HG03139 (cell line): ENCODE measurements around the gene FGFR2.
A peak's percentile ranks its signal among the peaks of the same experiment; 100 is the strongest.

Source experiments
- ATAC-seq: cut with Tn5 transposase; IDR thresholded peaks from one replicate; pipeline ENCODE4 v1.9.1; 2021; ENCODE audit not compliant: unreplicated experiment

Gene FGFR2

DNA sequence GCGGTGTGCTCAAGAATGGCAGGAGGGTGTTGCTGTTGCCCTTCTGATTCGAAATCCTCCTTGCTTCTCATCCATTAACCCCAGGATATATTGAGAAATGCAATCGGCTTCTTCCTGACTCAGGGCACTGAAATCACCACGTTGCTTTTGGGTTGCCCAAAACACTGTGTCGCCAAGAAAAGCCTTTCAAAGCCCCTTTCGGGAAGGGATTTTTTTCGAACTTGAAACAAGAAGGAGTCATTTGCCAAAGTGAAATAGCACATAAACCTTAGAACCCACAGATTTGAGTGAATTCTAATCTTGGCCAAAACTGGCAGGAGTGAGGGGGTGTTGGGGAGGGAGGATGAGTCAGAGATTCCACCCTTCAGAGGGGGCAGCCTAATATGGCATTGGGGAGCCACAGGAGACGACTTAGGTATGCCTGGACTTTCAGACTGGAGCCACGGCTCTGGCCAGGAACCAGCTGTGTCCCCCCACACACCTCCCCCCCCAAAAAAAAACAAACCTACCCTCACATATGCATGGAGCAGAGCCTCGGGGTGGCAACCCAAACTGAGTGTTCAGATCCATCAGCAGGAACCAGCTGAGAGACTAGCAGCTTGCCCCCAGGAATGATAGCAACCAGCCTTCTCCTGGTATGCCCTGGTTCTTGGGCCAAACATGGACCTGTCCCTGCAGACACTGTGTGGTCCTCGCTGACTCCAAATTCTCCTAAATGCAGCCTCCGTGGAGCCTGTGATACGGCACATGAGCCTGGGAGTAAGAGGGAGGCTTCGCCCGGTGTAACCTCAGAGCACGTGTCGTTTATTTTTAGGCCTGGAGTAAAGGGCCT is 138.4 kb downstream of the FGFR2 start:
- no peak for ATAC-seq

DNA sequence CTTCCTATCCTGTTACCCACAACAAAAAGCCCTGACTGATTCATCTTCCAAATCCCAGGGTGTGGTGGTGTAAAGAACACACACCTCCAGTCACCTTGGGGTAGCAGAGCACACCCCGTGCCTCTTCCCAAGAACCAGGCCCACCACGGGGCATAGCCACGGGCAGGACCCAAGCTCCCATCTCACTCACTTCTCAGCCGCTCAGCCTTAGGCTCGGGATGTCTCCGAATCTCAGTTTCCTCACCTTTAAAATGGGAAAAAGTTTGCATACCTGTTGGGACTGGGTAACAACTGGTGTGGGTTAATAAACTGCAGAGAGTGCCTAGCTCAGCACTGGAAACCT is 139.0 kb downstream of the FGFR2 start:
- ATAC-seq, result no peak

- no peak for ATAC-seq
Observed at GRCh38 chr10:121457729-121458128, 140.5 kb downstream of the FGFR2 start.

DNA sequence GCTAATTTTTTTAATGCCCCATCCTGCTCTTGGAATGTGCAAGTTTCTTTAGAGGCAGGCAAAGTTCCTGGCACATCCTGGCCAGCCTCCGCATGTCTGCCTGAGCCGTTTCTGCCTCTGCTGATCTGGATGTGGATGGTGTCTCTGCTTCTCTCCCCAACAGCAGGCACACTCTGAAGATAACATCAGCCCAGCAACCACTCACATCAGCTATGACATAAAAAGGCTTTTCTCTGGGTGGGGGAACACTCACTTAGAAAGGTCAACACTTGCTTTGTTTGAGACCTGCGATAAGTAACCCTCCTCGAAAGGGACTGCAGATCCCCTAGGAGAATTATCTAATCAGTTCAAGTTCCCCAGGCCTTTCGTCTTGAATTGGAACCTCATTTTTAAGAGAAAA is 142.9 kb downstream of the FGFR2 start:
- no peak for ATAC-seq

DNA sequence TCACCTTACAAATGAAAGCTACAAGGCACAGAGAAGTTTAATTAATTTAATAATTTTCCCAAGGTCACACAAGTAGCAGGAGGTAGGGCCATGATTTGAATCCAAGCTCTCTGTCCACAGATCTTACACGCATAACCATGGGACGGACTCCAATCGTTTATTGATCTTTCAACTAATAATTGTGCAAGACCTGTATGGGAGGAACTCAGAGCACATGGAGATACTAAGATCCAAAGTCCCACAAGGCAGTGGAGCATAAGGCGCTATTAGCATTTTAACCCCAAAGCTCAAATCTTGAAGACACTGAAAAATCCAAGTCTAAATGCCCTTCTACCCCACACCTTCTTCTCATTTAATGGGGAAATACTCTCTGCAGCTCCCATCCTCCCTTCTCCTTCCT is 143.5 kb downstream of the FGFR2 start:
- ATAC-seq, result no peak

- no peak for ATAC-seq
Observed at GRCh38 chr10:121453160-121453559, 145.1 kb downstream of the FGFR2 start.

GRCh38 chr10:121452581-121452980 is 145.7 kb downstream of the FGFR2 start:
- ATAC-seq, result no peak

- no peak for ATAC-seq
Observed at GRCh38 chr10:121450247-121450646, 148.0 kb downstream of the FGFR2 start.

DNA sequence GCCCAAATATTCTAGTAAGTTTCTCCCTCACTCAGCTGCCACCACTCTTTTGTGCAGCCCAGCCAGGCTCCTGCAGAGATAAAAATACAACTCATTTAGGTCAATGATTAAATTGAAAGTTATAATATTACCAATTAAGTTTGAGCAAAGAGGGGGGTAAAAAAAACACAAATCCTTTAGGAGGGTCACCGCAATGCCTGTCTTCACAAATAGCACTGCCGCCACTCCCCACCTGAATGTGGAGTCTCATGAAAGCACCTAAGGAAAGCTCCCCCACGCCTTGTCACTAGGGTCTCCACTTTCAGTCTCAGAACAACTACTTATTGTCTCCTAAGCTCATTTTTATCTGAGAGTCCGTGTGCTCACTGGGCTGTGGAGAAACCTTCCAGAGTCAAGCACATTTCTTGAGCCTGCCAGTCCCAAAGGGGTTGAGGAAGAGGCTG is 148.7 kb downstream of the FGFR2 start:
- ATAC-seq, result peak; percentile 24

- ATAC-seq, result peak; percentile 90
Observed at GRCh38 chr10:121448766-121449421, 149.3 kb downstream of the FGFR2 start.

- ATAC-seq, result no peak
Observed at GRCh38 chr10:121444520-121445165, 153.6 kb downstream of the FGFR2 start.

GRCh38 chr10:121442086-121442935 is 155.9 kb downstream of the FGFR2 start:
- ATAC-seq, result no peak

DNA sequence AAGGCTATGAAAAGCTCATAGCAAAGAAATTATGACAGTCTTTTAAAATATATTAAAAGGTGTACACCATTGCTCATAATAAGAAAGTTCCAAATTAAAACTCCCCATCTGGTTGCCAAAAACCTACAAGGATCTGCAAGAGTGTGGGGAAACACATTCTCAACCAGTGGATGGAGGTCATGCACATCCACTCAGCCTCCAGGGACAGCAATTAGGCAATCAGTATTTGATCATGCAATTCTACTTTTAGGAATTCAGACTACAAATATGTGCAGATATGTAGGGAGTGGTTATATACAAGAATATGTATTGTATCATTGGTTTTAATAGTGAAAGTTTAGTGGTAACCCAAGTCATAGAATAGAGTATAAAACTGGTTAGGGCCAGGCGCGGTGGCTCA is 157.8 kb downstream of the FGFR2 start:
- no peak for ATAC-seq

- ATAC-seq, result no peak
Observed at GRCh38 chr10:121438333-121438732, 159.9 kb downstream of the FGFR2 start.

DNA sequence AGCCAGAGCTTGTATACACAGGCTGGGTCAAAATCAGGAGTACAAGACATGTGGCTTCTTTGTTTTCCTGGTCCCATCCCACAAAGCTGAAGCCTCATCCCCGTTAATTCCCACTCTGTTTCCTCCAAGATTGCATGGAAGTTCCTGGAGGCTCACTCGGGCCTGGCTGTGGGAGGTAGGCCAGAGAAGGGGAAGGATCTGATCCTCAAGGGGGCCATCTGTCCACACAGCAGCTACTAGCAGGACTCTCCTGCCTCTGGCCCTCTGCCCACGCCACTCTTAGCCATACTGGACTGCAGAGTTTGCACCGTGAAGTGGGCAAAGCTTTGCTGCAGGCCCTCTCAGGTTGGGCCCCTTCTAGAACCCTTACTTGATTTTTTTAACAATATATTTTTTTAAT is 160.6 kb downstream of the FGFR2 start:
- no peak for ATAC-seq

- no peak for ATAC-seq
Observed at GRCh38 chr10:121436630-121437341, 161.5 kb downstream of the FGFR2 start.

- ATAC-seq, result no peak
Observed at GRCh38 chr10:121436281-121436629, 162.0 kb downstream of the FGFR2 start.

GRCh38 chr10:121435099-121435875 is 163.0 kb downstream of the FGFR2 start:
- no peak for ATAC-seq

DNA sequence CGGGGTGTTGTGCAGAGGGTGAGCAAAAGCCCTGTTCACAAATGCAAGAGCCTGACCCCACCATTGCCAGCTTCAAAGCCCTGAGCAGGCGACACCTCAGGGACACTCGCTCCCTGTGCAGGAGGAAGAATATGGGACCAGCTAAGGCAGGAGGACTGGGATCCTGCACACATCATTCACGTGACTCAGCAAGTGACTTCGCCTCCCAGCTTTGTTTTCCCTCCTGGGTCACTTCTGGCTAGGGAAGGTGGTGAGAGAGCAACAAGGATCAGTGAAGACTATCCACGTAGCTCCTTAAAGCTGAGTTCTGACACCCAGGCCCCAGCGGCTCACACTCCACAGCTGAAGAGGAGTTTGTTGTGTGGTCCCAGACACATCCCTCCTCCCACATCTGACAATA is 164.3 kb downstream of the FGFR2 start:
- no peak for ATAC-seq

DNA sequence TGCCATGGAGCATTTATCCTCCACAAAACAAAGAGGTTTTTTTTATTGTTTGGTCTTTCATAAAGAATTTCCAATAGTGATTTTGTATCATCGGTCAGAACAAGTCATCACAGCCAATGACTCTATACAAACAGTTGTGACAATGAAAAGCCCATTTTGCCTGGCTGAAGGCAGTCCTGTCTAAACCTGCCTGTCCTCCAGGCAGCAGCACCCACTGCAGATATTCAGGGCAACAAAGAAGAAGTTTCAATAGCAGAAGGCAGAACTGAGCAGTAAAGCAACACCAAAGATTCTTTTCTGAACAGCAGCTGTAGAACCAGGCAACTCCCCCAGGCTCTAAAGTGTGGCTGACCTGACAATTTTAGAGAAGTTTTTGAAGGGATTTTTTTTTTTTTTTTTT is 169.4 kb downstream of the FGFR2 start:
- ATAC-seq, result no peak
